ENCODE results near the gene KSR2.

DNA sequence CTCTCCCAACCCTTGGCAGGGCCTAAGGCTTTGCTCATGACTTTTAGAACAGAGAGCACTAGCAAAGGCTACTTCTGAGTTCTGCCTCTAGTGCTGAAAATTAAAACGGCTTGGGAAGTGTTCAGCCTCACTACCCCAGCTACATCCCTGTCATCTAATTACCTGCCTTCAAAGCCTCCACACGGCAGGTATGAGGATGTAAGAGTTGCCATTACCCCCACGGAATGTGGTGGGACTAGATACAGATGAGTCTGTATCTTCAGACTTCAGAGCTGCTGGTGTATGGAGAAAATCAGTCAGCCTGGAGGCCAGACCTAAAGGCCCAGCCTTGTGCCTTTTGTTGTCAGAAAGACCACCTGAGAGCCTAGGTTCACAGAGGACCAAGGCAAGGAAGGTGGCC lies 392.7 kb downstream of the KSR2 start:
- TF ChIP-seq, protein P1, sequence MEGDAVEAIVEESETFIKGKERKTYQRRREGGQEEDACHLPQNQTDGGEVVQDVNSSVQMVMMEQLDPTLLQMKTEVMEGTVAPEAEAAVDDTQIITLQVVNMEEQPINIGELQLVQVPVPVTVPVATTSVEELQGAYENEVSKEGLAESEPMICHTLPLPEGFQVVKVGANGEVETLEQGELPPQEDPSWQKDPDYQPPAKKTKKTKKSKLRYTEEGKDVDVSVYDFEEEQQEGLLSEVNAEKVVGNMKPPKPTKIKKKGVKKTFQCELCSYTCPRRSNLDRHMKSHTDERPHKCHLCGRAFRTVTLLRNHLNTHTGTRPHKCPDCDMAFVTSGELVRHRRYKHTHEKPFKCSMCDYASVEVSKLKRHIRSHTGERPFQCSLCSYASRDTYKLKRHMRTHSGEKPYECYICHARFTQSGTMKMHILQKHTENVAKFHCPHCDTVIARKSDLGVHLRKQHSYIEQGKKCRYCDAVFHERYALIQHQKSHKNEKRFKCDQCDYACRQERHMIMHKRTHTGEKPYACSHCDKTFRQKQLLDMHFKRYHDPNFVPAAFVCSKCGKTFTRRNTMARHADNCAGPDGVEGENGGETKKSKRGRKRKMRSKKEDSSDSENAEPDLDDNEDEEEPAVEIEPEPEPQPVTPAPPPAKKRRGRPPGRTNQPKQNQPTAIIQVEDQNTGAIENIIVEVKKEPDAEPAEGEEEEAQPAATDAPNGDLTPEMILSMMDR (IDR thresholded peaks at IDR 0.05), result no peak
- TF ChIP-seq POLR2A (IDR thresholded peaks at IDR 0.05), result no peak
- no peak for TF ChIP-seq POLR2AphosphoS5 (IDR thresholded peaks at IDR 0.05; ENCODE audit: insufficient read depth in 1 of 2, low read depth in 1 of 2)
